Activated gamma-delta T cell (primary cell): Measurements from ENCODE around the gene TNFSF9.
"Not testable (repeated sequence)": the region's sequence is repeated elsewhere in the genome, so short reads cannot be mapped to it uniquely, and the experiment has no call there.

Experiments
- DNase-seq: peaks from one replicate; lab custom pipeline; 2025; lab: John Stamatoyannopoulos, UW

Gene TNFSF9

GRCh38 chr19:6572217-6572616 lies 41.4 kb downstream of the TNFSF9 start:
- DNase-seq: no peak

- no peak for DNase-seq
These were observed 42.5 kb downstream of the TNFSF9 start for GRCh38 chr19:6573350-6573749.

GRCh38 chr19:6576869-6577475 lies 46.1 kb downstream of the TNFSF9 start:
- DNase-seq: no peak

GRCh38 chr19:6577476-6578125 lies 46.8 kb downstream of the TNFSF9 start:
- no peak for DNase-seq

GRCh38 chr19:6579450-6580178 lies 48.8 kb downstream of the TNFSF9 start:
- no peak for DNase-seq

- no peak for DNase-seq
These were observed 49.5 kb downstream of the TNFSF9 start for GRCh38 chr19:6580313-6580712.

GRCh38 chr19:6582515-6583484 lies 52.0 kb downstream of the TNFSF9 start:
- DNase-seq: not testable (repeated sequence)
